NCI-H2029 (cell line): ENCODE results near the gene C4orf17.
A peak's percentile ranks its signal among the peaks of the same experiment; 100 is the strongest.

Experiments used
- DNase-seq: peaks from one replicate; lab custom pipeline; 2025; lab: John Stamatoyannopoulos, UW

C4orf17 gene

GRCh38 chr4:99537674-99538073 is 26.9 kb downstream of the C4orf17 start:
- DNase-seq: no peak

- DNase-seq: no peak
Observed at GRCh38 chr4:99540277-99540939, 29.6 kb downstream of the C4orf17 start.

DNA sequence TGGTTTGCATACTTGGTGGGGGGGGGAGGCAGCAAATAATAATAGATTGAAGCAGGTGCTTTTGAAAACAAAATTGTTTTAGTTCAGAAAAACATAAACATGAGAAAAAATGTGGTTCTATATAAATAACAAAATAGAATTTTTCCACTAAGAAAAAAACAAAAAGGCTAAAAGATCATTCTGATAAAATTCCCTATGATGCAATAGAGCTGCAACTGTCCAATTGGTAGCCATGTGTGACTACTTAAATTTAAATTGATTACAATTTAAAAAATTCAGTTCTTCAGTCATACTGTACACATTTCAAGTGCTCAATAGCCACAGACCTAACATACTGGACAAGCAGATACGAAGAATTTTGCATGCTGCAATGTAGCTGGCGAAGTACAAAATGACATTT is 42.1 kb downstream of the C4orf17 start:
- no peak for DNase-seq

- DNase-seq: peak; percentile 95
Observed at GRCh38 chr4:99563310-99564186, 52.7 kb downstream of the C4orf17 start, which contains the start of gene TRMT10A. Gene TRMT10A, minus strand, starts transcription at chr4:99564039. Its CDS starts 4,701 bp downstream, at chr4:99559338.

- no peak for DNase-seq
Observed at GRCh38 chr4:99564921-99565320, 54.1 kb downstream of the C4orf17 start.

- no peak for DNase-seq
Observed at GRCh38 chr4:99571883-99572282, 61.1 kb downstream of the C4orf17 start.

- no peak for DNase-seq
Observed at GRCh38 chr4:99572527-99573240, 61.9 kb downstream of the C4orf17 start.

- DNase-seq: no peak
Observed at GRCh38 chr4:99573735-99574368, 63.0 kb downstream of the C4orf17 start.

- DNase-seq: no peak
Observed at GRCh38 chr4:99574530-99575324, 63.9 kb downstream of the C4orf17 start, which contains the start of gene MTTP. Gene MTTP, plus strand, starts transcription at chr4:99574824. Its CDS starts 86 bp downstream, at chr4:99574910.

- DNase-seq: no peak
Observed at GRCh38 chr4:99578714-99579113, 67.9 kb downstream of the C4orf17 start.

DNA sequence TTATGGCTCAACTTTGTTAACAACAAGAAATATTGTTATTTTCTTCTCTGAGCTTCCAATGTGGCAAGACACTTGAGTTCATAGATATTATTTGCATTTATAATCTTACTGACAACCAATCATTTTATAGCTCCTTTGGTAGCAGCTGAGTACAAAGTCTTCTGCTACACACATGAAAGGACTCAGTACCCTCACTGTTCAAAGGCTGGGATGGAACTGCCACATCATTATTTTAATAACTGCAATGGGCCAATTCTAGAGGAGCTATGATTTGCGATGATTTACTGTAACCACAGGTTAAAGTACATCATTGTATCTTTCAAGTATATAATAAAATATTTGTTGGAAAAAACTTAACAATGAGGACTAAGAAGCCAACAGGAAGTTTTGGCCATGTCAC is 74.7 kb downstream of the C4orf17 start:
- no peak for DNase-seq

- no peak for DNase-seq
Observed at GRCh38 chr4:99586322-99586721, 75.5 kb downstream of the C4orf17 start.

- no peak for DNase-seq
Observed at GRCh38 chr4:99586797-99587196, 76.0 kb downstream of the C4orf17 start.

GRCh38 chr4:99587309-99587708 is 76.5 kb downstream of the C4orf17 start:
- DNase-seq: no peak

- DNase-seq: no peak
Observed at GRCh38 chr4:99587803-99588202, 77.0 kb downstream of the C4orf17 start.

- no peak for DNase-seq
Observed at GRCh38 chr4:99591757-99592156, 80.9 kb downstream of the C4orf17 start.
